ENCODE results near the gene TBC1D25.

DNA sequence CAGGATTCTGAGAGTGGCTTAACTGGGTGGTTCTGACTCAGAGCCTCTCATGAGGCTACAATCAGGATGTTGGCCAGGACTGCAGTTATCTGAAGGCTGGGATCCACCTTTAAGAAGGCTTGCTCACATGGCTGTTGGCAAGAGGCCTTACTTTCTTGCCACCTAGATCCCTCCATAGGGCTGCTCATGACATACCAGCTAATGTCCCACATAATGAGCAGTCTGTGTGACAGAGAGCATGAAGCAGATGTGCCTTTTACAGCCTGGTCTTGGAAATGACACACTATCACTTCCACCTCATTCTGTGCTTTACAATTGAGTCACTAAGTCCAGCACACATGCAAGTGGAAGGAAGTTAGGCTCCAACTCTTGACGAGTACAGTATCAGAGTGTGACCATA lies 30.4 kb downstream of the TBC1D25 start:
- TF ChIP-seq, protein P1, sequence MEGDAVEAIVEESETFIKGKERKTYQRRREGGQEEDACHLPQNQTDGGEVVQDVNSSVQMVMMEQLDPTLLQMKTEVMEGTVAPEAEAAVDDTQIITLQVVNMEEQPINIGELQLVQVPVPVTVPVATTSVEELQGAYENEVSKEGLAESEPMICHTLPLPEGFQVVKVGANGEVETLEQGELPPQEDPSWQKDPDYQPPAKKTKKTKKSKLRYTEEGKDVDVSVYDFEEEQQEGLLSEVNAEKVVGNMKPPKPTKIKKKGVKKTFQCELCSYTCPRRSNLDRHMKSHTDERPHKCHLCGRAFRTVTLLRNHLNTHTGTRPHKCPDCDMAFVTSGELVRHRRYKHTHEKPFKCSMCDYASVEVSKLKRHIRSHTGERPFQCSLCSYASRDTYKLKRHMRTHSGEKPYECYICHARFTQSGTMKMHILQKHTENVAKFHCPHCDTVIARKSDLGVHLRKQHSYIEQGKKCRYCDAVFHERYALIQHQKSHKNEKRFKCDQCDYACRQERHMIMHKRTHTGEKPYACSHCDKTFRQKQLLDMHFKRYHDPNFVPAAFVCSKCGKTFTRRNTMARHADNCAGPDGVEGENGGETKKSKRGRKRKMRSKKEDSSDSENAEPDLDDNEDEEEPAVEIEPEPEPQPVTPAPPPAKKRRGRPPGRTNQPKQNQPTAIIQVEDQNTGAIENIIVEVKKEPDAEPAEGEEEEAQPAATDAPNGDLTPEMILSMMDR (conservative IDR thresholded peaks at IDR 0.05; ENCODE audit: low read length) = no peak
- TF ChIP-seq EZH2phosphoT487 (IDR thresholded peaks at IDR 0.05; ENCODE audit: borderline replicate concordance, low read depth, low read length) = no peak

Measured in OCI-LY7 (cell line).